ENCODE results near the gene TMEM132C. TPM values are rescaled to one million over a fixed set of nuclear protein-coding genes. Genes with fewer than 3 reads are reported as not detected.

Gene TMEM132C
- total RNA-seq, 8 experiments from 2014 or later: 0.21 to 21.1 (median 2.3) TPM; not detected in 1

DNA sequence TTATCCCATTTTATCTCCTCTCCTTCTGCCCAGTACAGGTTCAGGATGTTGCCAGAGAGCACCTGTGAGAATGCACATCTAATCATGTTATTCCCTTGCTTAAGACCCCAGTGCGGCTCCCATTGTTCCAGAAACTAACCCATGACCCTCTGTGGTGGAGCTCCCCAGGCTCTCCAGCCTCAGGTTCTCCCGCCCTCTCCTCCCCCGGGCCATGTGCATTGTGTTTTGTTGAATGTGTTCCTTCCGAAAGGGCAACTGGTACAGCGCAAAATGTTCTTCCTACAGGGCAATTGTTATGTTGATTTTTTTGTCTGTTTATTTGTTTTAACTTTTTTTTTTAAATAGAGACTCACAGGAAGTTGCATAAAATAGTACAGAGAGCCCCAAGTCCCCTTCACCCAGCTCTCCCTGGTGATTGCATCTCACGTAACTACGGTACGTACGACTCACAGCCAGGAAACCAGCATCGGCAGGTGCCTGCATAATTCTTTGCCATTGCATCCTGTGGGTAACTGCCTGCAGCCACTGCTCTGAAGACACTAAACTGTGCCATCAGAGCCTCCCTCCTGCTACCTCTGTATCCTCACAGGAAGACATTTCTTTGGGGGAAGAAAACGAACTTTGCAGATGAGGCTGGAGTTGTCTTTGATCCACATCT lies 31.2 kb downstream of the TMEM132C start:
- H3K27ac ChIP-seq: no peak overlapping the region
- H3K4me3 ChIP-seq: no peak overlapping the region
- in situ Hi-C loops (cut with MboI; ENCODE audit: low pct_unique_long_range_greater_than_20kb in 2 of 9, low sequenced_read_pairs in 9 of 9, unreplicated experiment in 9 of 9): no loop called here
- 13 to 100% (median 74%) methylated on average over 3 to 10 of the region's 11 CpGs; no CpG with 5 or more reads in 2 of the 10 experiments for WGBS, 10 experiments
- peak in 1 of 8 experiments; percentile 76 for ATAC-seq (replicated peaks in 6 of 8)
- H3K4me1 ChIP-seq (replicated peaks in 1 of 2): no peaks in the 10 kb centered on the region

DNA sequence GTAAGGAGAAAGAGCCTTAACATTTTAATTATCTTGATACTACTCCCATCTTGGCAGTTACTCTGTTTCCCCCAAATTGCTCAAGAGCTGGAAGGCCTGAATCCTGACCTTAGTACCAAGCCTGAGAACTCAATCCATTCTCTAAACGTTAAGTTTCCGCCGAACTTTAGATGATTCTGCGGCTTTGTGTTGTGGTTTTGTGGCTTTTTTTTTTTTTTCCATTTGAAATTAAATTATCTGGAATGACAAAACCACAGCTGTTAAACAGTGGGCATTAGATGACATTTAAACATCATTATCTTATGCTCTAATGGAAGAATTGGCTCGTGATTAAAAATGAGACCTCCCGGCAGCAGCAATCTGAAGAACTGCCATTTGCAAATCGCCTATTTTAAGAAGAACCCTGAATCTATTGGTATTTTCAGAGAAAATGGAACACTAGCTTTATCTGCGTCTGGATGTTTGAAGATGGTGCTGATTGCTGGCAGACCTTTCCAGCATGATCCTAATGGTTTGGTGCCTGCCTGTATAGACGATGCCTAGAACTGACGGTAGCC lies 38.4 kb downstream of the TMEM132C start:
- no peak overlapping the region for H3K27ac ChIP-seq
- in situ Hi-C loops (cut with MboI; ENCODE audit: low pct_unique_long_range_greater_than_20kb in 2 of 9, low sequenced_read_pairs in 9 of 9, unreplicated experiment in 9 of 9): no loop called here
- no peak for ATAC-seq (replicated peaks in 6 of 8)
- WGBS, 10 experiments: 13 to 83% (median 52%) methylated on average over 1 to 10 of the region's 10 CpGs
- no peak overlapping the region for H3K4me3 ChIP-seq
- H3K4me1 ChIP-seq (replicated peaks in 1 of 2): no peaks in the 10 kb centered on the region

DNA sequence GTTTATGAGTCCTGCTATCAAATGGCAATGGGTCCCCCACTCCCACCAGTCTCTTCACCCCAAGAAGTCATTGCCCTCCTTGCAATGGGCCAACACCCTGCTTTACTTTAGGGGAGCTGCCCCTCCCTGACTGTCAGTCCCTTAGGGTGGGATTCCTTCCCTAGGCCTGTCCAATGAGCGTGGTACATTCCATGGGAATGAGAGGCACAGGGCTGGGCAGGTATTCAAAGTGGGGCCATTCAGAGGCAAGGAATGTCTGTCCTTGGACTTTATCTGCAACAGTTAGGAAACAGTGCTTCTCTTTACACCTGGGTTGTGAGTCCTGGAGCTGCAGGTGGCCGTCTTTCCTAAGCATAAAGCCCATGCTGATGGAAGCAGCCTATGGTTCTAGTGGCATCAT lies 40.8 kb downstream of the TMEM132C start:
- no peak overlapping the region for H3K4me3 ChIP-seq
- H3K4me1 ChIP-seq (replicated peaks in 1 of 2): no peaks in the 10 kb centered on the region
- ATAC-seq (replicated peaks in 6 of 8): no peak
- H3K27ac ChIP-seq: no peak overlapping the region
- WGBS, 10 experiments: 0 to 93% (median 24%) methylated on average over 1 to 2 of the region's 2 CpGs; no CpG with 5 or more reads in 4 of the 10 experiments
- in situ Hi-C loops (cut with MboI; ENCODE audit: low pct_unique_long_range_greater_than_20kb in 2 of 9, low sequenced_read_pairs in 9 of 9, unreplicated experiment in 9 of 9): no loop called here

DNA sequence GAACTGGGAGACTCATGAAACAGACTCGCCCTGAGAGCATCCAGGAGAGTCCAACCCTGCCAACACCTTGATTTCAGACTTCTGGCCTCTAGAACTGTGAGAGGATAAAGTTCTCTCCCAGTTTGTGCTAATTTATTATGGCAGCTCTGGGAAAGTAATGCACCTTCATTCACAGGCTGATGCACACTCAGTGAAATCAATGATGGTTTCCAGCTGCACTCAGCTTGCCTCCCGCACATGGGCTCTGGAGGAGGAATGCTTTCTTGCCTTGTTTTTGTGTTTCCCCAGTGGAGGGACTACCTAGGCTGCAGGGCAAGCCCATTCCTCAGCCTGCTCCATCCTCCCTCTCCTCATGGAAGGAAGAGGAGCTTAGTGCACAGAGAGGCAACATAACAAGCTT lies 45.7 kb downstream of the TMEM132C start:
- Histone ChIP-seq H3K27ac (no peak overlapping the region), H3K4me3 (no peak overlapping the region), H3K4me1 (replicated peaks in 1 of 2) (no peaks in the 10 kb centered on the region)
- in situ Hi-C loops (cut with MboI; ENCODE audit: low pct_unique_long_range_greater_than_20kb in 2 of 9, low sequenced_read_pairs in 9 of 9, unreplicated experiment in 9 of 9): no loop called here
- WGBS, 10 experiments: 20 to 100% (median 25%) methylated on average over 1 to 2 of the region's 2 CpGs; no CpG with 5 or more reads in 7 of the 10 experiments
- ATAC-seq (replicated peaks in 6 of 8): peak in 1 of 8 experiments; percentile 24

DNA sequence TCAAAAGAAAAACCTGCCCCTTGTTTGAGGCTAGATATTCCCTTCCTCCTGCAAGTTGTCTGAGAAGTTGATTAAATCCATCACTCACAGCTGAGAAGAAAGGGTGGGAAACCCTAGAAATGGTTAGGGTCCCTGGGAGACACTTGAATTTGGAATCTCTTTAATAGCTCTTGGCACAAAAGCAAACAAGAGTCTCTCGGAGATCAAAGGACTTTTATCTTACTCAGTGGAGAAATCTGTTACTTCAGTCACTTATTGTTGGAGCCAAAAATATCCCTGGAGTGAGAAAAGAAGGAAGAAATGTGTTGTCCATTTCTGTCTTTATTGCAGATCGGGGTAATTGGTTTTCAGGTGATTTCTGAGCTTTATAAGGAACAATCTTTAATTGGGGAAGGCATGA lies 47.0 kb downstream of the TMEM132C start:
- H3K4me1 ChIP-seq (replicated peaks in 1 of 2): no peaks in the 10 kb centered on the region
- no peak overlapping the region for H3K4me3 ChIP-seq
- H3K27ac ChIP-seq: no peak overlapping the region
- in situ Hi-C loops (cut with MboI; ENCODE audit: low pct_unique_long_range_greater_than_20kb in 2 of 9, low sequenced_read_pairs in 9 of 9, unreplicated experiment in 9 of 9): no loop called here
- no peak for ATAC-seq (replicated peaks in 6 of 8)
- 0 to 43% (median 11%) methylated on average over 1 to 2 of the region's 2 CpGs; no CpG with 5 or more reads in 2 of the 10 experiments for WGBS, 10 experiments

DNA sequence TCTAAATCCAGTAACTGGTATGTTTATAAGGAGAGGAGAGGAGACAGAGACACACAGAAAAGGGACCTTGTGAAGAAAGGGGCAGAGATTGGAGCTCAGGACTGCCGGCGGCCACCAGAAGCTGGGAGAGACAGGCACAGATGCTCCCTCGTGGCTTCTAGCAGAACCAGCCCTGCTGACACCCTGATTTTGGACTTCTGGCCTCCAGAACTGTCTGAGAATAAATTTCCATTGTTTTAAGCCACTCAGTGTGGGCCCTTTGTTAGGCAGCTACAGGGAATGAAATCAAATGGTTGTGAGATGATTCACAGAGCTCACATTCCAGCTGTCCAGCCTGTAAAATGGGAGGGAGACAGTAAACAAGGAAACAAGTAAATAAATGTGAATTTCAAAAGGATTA lies 47.6 kb downstream of the TMEM132C start:
- H3K4me3 ChIP-seq: no peak overlapping the region
- H3K4me1 ChIP-seq (replicated peaks in 1 of 2): no peaks in the 10 kb centered on the region
- H3K27ac ChIP-seq: no peak overlapping the region
- in situ Hi-C loops (cut with MboI; ENCODE audit: low pct_unique_long_range_greater_than_20kb in 2 of 9, low sequenced_read_pairs in 9 of 9, unreplicated experiment in 9 of 9): no loop called here
- ATAC-seq (replicated peaks in 6 of 8): peak in 2 of 8 experiments; percentile 21 to 47
- WGBS, 10 experiments: 0 to 100% (median 34%) methylated on average over 1 to 3 of the region's 3 CpGs; no CpG with 5 or more reads in 6 of the 10 experiments

DNA sequence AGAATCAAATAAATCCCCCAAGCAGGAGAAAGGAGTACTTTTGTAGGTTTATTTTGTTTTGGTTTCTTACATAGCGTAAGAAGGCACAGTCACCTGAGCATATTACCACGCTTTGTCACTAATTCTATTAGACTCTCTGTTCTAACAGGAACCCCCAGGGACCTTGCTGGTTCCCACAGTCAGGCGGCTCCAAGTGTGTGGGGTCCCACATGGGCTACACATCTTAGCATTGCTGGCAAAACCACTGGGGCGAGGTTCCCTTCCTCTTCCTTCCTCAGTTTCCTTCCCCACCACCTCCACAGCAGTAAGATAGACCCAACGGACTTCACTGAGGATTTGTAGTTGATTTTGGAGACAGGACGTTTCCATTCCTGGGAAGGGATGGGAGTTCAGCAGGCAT lies 49.1 kb downstream of the TMEM132C start:
- H3K4me1 ChIP-seq (replicated peaks in 1 of 2): no peaks in the 10 kb centered on the region
- no peak for ATAC-seq (replicated peaks in 6 of 8)
- no peak overlapping the region for H3K4me3 ChIP-seq
- in situ Hi-C loops (cut with MboI; ENCODE audit: low pct_unique_long_range_greater_than_20kb in 2 of 9, low sequenced_read_pairs in 9 of 9, unreplicated experiment in 9 of 9): no loop called here
- 5 to 100% (median 32%) methylated on average over 1 to 5 of the region's 6 CpGs; no CpG with 5 or more reads in 2 of the 10 experiments for WGBS, 10 experiments
- H3K27ac ChIP-seq: no peak overlapping the region

DNA sequence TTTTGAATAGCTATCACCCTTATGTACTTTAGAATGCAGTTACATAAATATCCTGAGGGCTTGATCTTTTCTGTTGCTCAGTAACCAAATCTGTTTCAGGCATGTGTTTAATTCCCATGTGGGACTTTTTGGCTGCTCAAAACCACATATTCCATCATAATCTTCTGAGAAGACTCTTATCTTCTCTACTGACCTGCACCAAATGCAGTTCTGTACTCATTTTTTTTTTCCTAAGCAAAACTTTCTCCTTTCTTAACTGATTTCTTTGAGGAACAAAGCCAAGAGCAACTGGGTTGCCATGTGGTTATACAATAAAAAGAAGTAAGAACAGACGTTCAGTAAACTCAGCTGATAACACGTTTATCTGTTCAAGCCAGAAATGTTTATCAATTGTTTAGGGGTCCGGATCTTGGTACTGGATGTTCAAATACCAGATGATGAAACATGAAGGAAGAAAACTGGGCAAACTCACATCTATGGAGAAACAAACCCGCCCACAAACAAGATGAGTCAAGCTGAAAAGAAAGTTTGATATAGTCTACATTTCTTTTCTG lies 50.1 kb downstream of the TMEM132C start:
- peak in 1 of 8 experiments; percentile 82 for ATAC-seq (replicated peaks in 6 of 8)
- in situ Hi-C loops (cut with MboI; ENCODE audit: low pct_unique_long_range_greater_than_20kb in 2 of 9, low sequenced_read_pairs in 9 of 9, unreplicated experiment in 9 of 9): no loop called here
- no peak overlapping the region for H3K4me3 ChIP-seq
- WGBS, 10 experiments: 0 to 89% (median 22%) methylated on average over 1 to 4 of the region's 4 CpGs; no CpG with 5 or more reads in 1 of the 10 experiments
- no peak overlapping the region for H3K27ac ChIP-seq
- no peaks in the 10 kb centered on the region for H3K4me1 ChIP-seq (replicated peaks in 1 of 2)

DNA sequence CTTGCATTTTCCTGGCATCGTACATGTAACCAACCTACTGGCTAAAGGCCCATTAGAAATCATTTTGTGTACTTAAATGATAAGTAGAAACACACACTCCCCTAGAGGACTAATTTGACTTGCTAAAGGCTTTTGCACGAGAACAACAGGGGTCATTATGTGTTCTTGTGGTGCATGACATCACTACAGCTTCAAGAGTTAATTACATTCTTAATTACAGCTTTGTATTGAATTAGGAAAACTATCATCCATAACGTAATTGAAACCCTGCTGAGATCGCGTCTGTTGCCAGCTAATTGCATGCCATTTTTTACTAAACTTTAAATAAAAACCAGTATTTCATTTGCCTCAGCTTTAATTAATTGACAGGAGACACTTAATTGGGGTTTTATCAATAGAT lies 51.4 kb downstream of the TMEM132C start:
- Histone ChIP-seq H3K27ac (no peak overlapping the region), H3K4me3 (no peak overlapping the region), H3K4me1 (replicated peaks in 1 of 2) (no peaks in the 10 kb centered on the region)
- WGBS, 10 experiments: 0 to 80% (median 50%) methylated on average over 1 to 5 of the region's 5 CpGs; no CpG with 5 or more reads in 1 of the 10 experiments
- peak in 1 of 8 experiments; percentile 21 for ATAC-seq (replicated peaks in 6 of 8)
- in situ Hi-C loops (cut with MboI; ENCODE audit: low pct_unique_long_range_greater_than_20kb in 2 of 9, low sequenced_read_pairs in 9 of 9, unreplicated experiment in 9 of 9): no loop called here

DNA sequence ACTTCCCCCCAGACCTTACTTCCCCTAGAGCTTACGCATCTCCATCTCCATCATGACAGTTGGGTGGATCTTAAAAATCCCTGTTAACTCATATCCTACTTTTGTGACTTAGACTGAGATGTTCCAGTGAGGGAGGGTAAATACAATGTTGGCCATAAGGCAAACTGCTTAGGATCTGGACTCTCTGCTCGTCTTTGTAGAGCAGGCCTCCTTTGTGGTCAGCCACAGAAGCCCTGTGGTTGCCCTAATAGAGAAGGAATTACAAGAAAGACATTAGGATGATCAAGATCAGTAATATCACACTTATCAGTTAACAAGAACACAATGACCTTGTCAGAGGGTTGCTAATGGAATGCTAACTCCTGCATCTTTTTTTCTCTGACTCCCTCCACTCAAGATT lies 52.0 kb downstream of the TMEM132C start:
- no peak for ATAC-seq (replicated peaks in 6 of 8)
- 0 to 100% (median 67%) methylated on average over 1 to 2 of the region's 2 CpGs; no CpG with 5 or more reads in 5 of the 10 experiments for WGBS, 10 experiments
- in situ Hi-C loops (cut with MboI; ENCODE audit: low pct_unique_long_range_greater_than_20kb in 2 of 9, low sequenced_read_pairs in 9 of 9, unreplicated experiment in 9 of 9): no loop called here
- H3K4me3 ChIP-seq: no peak overlapping the region
- H3K27ac ChIP-seq: no peak overlapping the region
- no peaks in the 10 kb centered on the region for H3K4me1 ChIP-seq (replicated peaks in 1 of 2)

DNA sequence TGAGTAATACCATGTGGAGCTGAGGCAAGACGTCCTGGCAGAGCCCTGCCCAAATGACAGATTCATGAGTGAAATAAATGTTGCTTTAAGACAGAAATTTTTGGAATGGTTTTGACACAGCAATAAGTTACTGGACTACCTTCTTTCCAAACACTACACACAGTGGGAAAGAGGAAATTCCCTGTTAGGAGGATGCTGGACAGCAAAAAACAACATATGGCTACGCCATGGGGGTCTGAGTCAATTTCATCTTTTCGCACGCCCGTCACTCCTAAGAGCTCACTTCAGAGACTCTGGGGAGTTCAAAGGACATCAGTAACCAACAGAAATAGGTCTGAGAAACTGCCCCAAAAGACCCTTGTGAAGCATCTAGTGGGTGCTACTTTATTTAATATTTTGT lies 55.4 kb downstream of the TMEM132C start:
- H3K4me3 ChIP-seq: no peak overlapping the region
- H3K27ac ChIP-seq: no peak overlapping the region
- no peaks in the 10 kb centered on the region for H3K4me1 ChIP-seq (replicated peaks in 1 of 2)
- no peak for ATAC-seq (replicated peaks in 6 of 8)
- in situ Hi-C loops (cut with MboI; ENCODE audit: low pct_unique_long_range_greater_than_20kb in 2 of 9, low sequenced_read_pairs in 9 of 9, unreplicated experiment in 9 of 9): no loop called here
- WGBS, 10 experiments: 20 to 100% (median 56%) methylated on average over 1 to 5 of the region's 5 CpGs; no CpG with 5 or more reads in 2 of the 10 experiments

DNA sequence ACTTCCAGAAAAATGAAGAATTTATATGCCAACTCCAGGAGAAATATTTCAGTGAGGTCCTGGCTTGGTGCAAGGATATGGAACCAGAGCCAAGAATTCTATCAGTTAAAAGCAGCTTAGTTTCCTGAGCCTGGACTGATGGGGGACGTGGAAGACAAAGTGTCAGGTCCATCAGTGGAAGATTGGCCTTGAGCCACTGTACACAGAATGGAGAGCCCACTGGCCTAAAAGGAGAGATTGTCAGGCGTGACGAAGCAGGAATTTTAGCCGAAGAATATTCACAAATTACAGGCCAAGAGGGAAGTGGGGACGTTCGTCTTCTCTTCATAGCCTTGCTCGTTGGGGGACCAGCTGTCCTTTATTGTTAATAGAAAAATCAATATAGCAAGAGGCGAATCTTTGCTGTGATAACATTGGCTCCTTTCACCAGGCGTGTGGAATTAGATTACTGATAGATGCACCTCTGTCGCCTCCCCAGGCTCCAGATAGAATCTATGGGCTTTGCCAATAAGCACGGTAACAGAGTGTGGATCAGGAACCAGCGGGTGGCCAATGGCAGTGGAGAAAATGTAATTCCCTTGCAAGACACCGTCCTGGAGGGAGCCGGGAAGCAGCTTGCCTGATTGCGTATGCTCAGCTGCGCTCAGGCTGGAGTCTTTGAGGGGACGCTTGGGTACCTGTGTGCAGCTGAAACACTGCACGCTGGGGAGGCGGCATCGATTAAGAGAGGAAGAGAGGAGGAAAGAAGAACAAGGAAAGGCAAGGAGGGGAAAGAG lies 56.4 kb downstream of the TMEM132C start:
- Histone ChIP-seq H3K4me3 (no peak overlapping the region), H3K27ac (peak overlapping the region in 1 of 2 donors; percentile 38), H3K4me1 (replicated peaks in 1 of 2) (no peaks in the 10 kb centered on the region)
- WGBS, 10 experiments: 20 to 72% (median 51%) methylated on average over 1 to 16 of the region's 20 CpGs; no CpG with 5 or more reads in 1 of the 10 experiments
- in situ Hi-C loops (cut with MboI; ENCODE audit: low pct_unique_long_range_greater_than_20kb in 2 of 9, low sequenced_read_pairs in 9 of 9, unreplicated experiment in 9 of 9): no loop called here
- ATAC-seq (replicated peaks in 6 of 8): peak in 1 of 8 experiments; percentile 94

DNA sequence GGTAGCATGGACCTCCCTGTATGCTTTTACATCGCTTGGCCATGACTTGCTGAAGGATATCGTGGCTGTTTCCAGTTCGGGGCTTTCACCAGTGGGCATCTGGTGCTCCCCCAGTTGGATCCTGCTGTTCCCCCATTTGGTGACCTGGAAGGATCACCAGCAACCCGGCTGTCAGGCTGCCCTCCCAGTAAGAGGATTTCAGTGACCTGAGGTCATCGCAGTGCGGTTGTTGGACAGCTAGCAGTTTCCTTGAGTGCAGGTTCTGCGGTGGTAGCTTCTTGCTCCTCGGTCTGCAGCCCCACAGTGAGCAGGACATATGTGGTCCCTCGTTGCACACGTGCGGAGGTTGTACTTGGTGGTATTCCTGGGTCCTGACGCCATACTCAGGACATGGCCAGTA lies 58.7 kb downstream of the TMEM132C start:
- no peak for ATAC-seq (replicated peaks in 6 of 8)
- no peaks in the 10 kb centered on the region for H3K4me1 ChIP-seq (replicated peaks in 1 of 2)
- no peak overlapping the region for H3K27ac ChIP-seq
- H3K4me3 ChIP-seq: no peak overlapping the region
- 0 to 100% (median 55%) methylated on average over 2 to 8 of the region's 12 CpGs; no CpG with 5 or more reads in 2 of the 10 experiments for WGBS, 10 experiments
- in situ Hi-C loops (cut with MboI; ENCODE audit: low pct_unique_long_range_greater_than_20kb in 2 of 9, low sequenced_read_pairs in 9 of 9, unreplicated experiment in 9 of 9): no loop called here
